Measurements from ENCODE around the gene GPR176.

The GPR176 gene

DNA sequence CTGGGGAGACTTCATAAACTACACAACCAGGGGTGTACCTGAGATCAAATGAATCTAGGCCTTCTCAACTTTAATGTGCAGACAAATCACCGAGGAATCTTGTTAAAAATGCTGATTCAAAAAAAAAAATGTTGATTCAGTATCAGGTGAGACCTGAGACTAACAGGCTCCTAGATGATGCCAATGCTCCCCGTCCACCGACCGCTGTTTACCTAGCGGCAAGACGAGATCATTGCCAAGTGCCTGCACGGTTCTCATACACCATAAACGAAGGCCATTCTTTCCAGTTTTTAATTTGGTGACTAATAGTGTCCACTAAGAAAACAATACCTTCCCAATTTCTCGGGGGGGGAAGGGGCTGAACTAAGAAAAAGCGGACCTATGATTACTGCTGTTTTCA, 134.9 kb downstream of the GPR176 start:
- Histone ChIP-seq H2AFZ (ENCODE audit: low read depth, low read length) (no peak overlapping the region), H2BK120ac (ENCODE audit: low read depth, low read length) (no peak overlapping the region), H4K91ac (ENCODE audit: low read length) (no peak overlapping the region), H3K18ac (ENCODE audit: low read depth in 1 of 2, low read length in 2 of 2) (no peak overlapping the region), H2BK12ac (ENCODE audit: low read length in 2 of 2) (peak overlapping the region in 1 of 2 experiments; percentile 31), H2BK5ac (ENCODE audit: low read depth, low read length, poor library complexity, severe bottlenecking) (no peak overlapping the region), H3K23ac (ENCODE audit: low read length in 2 of 2) (no peak overlapping the region), H3K27ac (ENCODE audit: low read length, poor library complexity, severe bottlenecking) (no peak overlapping the region), H2AK5ac (ENCODE audit: low read length, severe bottlenecking) (no peak overlapping the region), H3K4ac (ENCODE audit: low read depth in 1 of 2, low read length in 2 of 2) (no peak overlapping the region), H3K27me3 (ENCODE audit: control insufficient read depth in 1 of 2, insufficient read depth in 1 of 2, low read length in 2 of 2) (no peaks in the 10 kb centered on the region), H3K79me1 (replicated peaks; ENCODE audit: low read length, poor library complexity, severe bottlenecking) (peaks cover 8% of the 10 kb centered on the region), H3K4me2 (ENCODE audit: low read length, poor library complexity, severe bottlenecking) (no peak overlapping the region), H3K4me1 (ENCODE audit: control insufficient read depth, insufficient read depth, low read depth, low read length) (peaks cover 9% of the 10 kb centered on the region), H3K4me3 (ENCODE audit: insufficient read depth in 1 of 2, low read depth in 1 of 2, low read length in 2 of 2) (no peak overlapping the region), H4K8ac (ENCODE audit: low read length) (no peak overlapping the region), H2BK15ac (ENCODE audit: low read depth, poor library complexity, severe bottlenecking) (no peak overlapping the region), H3K9me3 (ENCODE audit: control insufficient read depth, low read length) (no peaks in the 10 kb centered on the region), H3K9ac (ENCODE audit: low read length) (peak overlapping the region; percentile 95), H3K14ac (ENCODE audit: low read length in 2 of 2) (no peak overlapping the region), H3K36me3 (ENCODE audit: control insufficient read depth in 1 of 2, insufficient read depth in 2 of 2, low read depth in 1 of 2, low read length in 2 of 2) (no peaks in the 10 kb centered on the region)
- DNase-seq, result no peak
- 72% methylated on average over 9 of the region's 10 CpGs for WGBS

DNA sequence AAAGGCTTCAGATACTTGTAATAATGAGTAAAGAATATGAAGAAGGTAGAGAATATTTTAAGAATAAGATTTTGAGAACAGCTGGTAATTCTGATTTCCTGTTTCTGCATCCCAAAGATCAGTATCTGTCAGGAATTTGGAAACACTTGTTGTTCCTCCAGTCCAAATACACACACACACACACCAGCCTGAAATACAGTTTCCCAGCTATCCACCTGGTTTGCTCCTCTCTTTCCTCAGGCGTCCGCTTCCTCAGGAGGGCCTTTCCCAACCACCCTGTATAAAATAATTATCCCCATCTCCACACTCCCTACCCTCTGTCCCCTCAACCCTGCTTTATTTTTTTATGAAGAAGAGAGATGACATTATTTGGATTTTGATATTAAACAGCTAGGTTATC, 135.4 kb downstream of the GPR176 start:
- WGBS, result no CpG with 5 or more reads among the region's 2 CpGs

DNA sequence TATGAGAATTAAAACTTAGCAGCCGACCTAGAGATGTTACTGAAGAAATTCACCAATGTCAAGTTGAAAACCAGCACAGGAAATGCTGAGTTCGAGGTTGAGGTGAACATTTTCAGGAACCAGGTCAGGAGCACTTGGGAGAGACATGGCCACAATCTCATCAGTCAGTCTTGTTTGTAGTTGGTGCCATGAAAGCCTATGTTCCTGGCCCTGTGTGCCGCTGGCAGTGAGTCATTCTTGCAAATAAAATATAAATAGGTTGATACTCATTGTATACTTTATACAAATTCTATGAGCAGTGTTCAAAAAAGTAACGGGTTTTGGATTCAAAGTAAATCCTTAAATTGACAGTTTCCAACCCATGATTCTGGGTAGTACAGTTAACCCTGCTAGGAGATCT, 135.9 kb downstream of the GPR176 start:
- no peak overlapping the region for H2BK12ac ChIP-seq (ENCODE audit: low read length in 2 of 2)

More for the DNA sequence above, 135.4 kb downstream of the GPR176 start:
- Histone ChIP-seq H3K9me3 (ENCODE audit: control insufficient read depth, low read length) (no peaks in the 10 kb centered on the region), H3K36me3 (ENCODE audit: control insufficient read depth in 1 of 2, insufficient read depth in 2 of 2, low read depth in 1 of 2, low read length in 2 of 2) (no peaks in the 10 kb centered on the region), H3K27ac (ENCODE audit: low read length, poor library complexity, severe bottlenecking) (no peak overlapping the region), H4K91ac (ENCODE audit: low read length) (no peak overlapping the region), H4K8ac (ENCODE audit: low read length) (no peak overlapping the region), H2BK12ac (ENCODE audit: low read length in 2 of 2) (no peak overlapping the region), H3K14ac (ENCODE audit: low read length in 2 of 2) (no peak overlapping the region), H3K4me3 (ENCODE audit: insufficient read depth in 1 of 2, low read depth in 1 of 2, low read length in 2 of 2) (peak overlapping the region in 1 of 2 experiments; percentile 94), H2AFZ (ENCODE audit: low read depth, low read length) (no peak overlapping the region), H2AK5ac (ENCODE audit: low read length, severe bottlenecking) (no peak overlapping the region), H3K4ac (ENCODE audit: low read depth in 1 of 2, low read length in 2 of 2) (no peak overlapping the region), H3K4me2 (ENCODE audit: low read length, poor library complexity, severe bottlenecking) (no peak overlapping the region), H3K27me3 (ENCODE audit: control insufficient read depth in 1 of 2, insufficient read depth in 1 of 2, low read length in 2 of 2) (no peaks in the 10 kb centered on the region), H3K23ac (ENCODE audit: low read length in 2 of 2) (no peak overlapping the region), H3K79me1 (replicated peaks; ENCODE audit: low read length, poor library complexity, severe bottlenecking) (peaks cover 10% of the 10 kb centered on the region), H2BK15ac (ENCODE audit: low read depth, poor library complexity, severe bottlenecking) (no peak overlapping the region), H2BK120ac (ENCODE audit: low read depth, low read length) (no peak overlapping the region), H3K4me1 (ENCODE audit: control insufficient read depth, insufficient read depth, low read depth, low read length) (peaks cover 9% of the 10 kb centered on the region), H2BK5ac (ENCODE audit: low read depth, low read length, poor library complexity, severe bottlenecking) (no peak overlapping the region), H3K9ac (ENCODE audit: low read length) (peak overlapping the region; percentile 95), H3K18ac (ENCODE audit: low read depth in 1 of 2, low read length in 2 of 2) (no peak overlapping the region)
- DNase-seq, result no peak

DNA sequence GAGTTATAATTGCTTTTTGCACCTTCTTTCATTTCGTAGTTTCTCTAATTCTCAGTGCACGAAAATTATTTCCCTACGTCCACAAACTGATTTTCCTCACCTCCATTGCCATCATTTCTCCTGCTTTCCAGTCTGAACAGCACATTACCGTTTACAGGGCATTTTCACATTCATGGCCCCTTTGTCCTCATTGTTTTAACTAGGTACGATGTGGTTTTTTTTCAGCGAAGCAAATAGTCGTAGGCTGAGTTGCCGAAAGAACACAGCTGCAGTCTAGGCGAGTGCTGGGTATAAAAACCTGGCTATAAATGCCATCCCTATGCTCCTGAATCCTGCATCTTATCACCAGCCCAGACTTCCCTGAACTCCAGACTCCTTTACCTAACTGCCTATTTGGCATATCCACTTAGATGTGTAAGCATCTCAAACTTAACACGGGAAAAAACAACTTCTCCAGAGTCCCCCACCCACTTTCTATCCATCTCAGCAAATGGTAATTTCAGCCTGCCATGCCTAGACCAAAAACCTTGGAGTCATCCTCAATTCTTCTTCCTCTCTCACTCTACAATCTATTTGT, 136.7 kb downstream of the GPR176 start:
- peak overlapping the region; percentile 79 for H3K27ac ChIP-seq (ENCODE audit: low read length, poor library complexity, severe bottlenecking)
- peaks cover 10% of the 10 kb centered on the region for H3K79me1 ChIP-seq (replicated peaks; ENCODE audit: low read length, poor library complexity, severe bottlenecking)
- H2BK15ac ChIP-seq (ENCODE audit: low read depth, poor library complexity, severe bottlenecking), result no peak overlapping the region
- H4K8ac ChIP-seq (ENCODE audit: low read length), result peak overlapping the region; percentile 38
- WGBS, result 5% methylated on average over 10 of the region's 10 CpGs
- no peaks in the 10 kb centered on the region for H3K27me3 ChIP-seq (ENCODE audit: control insufficient read depth in 1 of 2, insufficient read depth in 1 of 2, low read length in 2 of 2)
- H3K4me1 ChIP-seq (ENCODE audit: control insufficient read depth, insufficient read depth, low read depth, low read length), result peaks cover 6% of the 10 kb centered on the region
- peak overlapping the region; percentile 18 for H2AK5ac ChIP-seq (ENCODE audit: low read length, severe bottlenecking)
- H3K36me3 ChIP-seq (ENCODE audit: control insufficient read depth in 1 of 2, insufficient read depth in 2 of 2, low read depth in 1 of 2, low read length in 2 of 2), result no peaks in the 10 kb centered on the region
- no peak overlapping the region for H2AFZ ChIP-seq (ENCODE audit: low read depth, low read length)
- peak overlapping the region in 1 of 2 experiments; percentile 42 for H2BK12ac ChIP-seq (ENCODE audit: low read length in 2 of 2)
- peak; percentile 27 for DNase-seq
- H4K91ac ChIP-seq (ENCODE audit: low read length), result no peak overlapping the region
- H2BK5ac ChIP-seq (ENCODE audit: low read depth, low read length, poor library complexity, severe bottlenecking), result no peak overlapping the region
- no peak overlapping the region for H3K23ac ChIP-seq (ENCODE audit: low read length in 2 of 2)
- peak overlapping the region in 1 of 2 experiments; percentile 57 for H3K18ac ChIP-seq (ENCODE audit: low read depth in 1 of 2, low read length in 2 of 2)
- H3K9ac ChIP-seq (ENCODE audit: low read length), result peak overlapping the region; percentile 95
- H3K14ac ChIP-seq (ENCODE audit: low read length in 2 of 2), result no peak overlapping the region
- H2BK120ac ChIP-seq (ENCODE audit: low read depth, low read length), result no peak overlapping the region
- H3K4me2 ChIP-seq (ENCODE audit: low read length, poor library complexity, severe bottlenecking), result peak overlapping the region; percentile 42
- peak overlapping the region in 1 of 2 experiments; percentile 0 for H3K4ac ChIP-seq (ENCODE audit: low read depth in 1 of 2, low read length in 2 of 2)
- peak overlapping the region in 1 of 2 experiments; percentile 94 for H3K4me3 ChIP-seq (ENCODE audit: insufficient read depth in 1 of 2, low read depth in 1 of 2, low read length in 2 of 2)
- no peaks in the 10 kb centered on the region for H3K9me3 ChIP-seq (ENCODE audit: control insufficient read depth, low read length)

More for the DNA sequence above, 135.9 kb downstream of the GPR176 start:
- no peak overlapping the region for H4K91ac ChIP-seq (ENCODE audit: low read length)
- no peak overlapping the region for H2BK120ac ChIP-seq (ENCODE audit: low read depth, low read length)
- H3K27me3 ChIP-seq (ENCODE audit: control insufficient read depth in 1 of 2, insufficient read depth in 1 of 2, low read length in 2 of 2), result no peaks in the 10 kb centered on the region
- H2BK5ac ChIP-seq (ENCODE audit: low read depth, low read length, poor library complexity, severe bottlenecking), result no peak overlapping the region
- no peak overlapping the region for H2AK5ac ChIP-seq (ENCODE audit: low read length, severe bottlenecking)
- peak overlapping the region; percentile 42 for H3K4me2 ChIP-seq (ENCODE audit: low read length, poor library complexity, severe bottlenecking)
- no peak overlapping the region for H2AFZ ChIP-seq (ENCODE audit: low read depth, low read length)
- 55% methylated on average over 2 of the region's 4 CpGs for WGBS
- peak overlapping the region; percentile 95 for H3K9ac ChIP-seq (ENCODE audit: low read length)
- peaks cover 9% of the 10 kb centered on the region for H3K4me1 ChIP-seq (ENCODE audit: control insufficient read depth, insufficient read depth, low read depth, low read length)
- no peak overlapping the region for H3K18ac ChIP-seq (ENCODE audit: low read depth in 1 of 2, low read length in 2 of 2)
- H3K4me3 ChIP-seq (ENCODE audit: insufficient read depth in 1 of 2, low read depth in 1 of 2, low read length in 2 of 2), result peak overlapping the region in 1 of 2 experiments; percentile 94
- DNase-seq, result peak; percentile 52
- no peak overlapping the region for H2BK15ac ChIP-seq (ENCODE audit: low read depth, poor library complexity, severe bottlenecking)
- H3K4ac ChIP-seq (ENCODE audit: low read depth in 1 of 2, low read length in 2 of 2), result no peak overlapping the region
- H3K27ac ChIP-seq (ENCODE audit: low read length, poor library complexity, severe bottlenecking), result no peak overlapping the region
- no peaks in the 10 kb centered on the region for H3K36me3 ChIP-seq (ENCODE audit: control insufficient read depth in 1 of 2, insufficient read depth in 2 of 2, low read depth in 1 of 2, low read length in 2 of 2)
- H3K23ac ChIP-seq (ENCODE audit: low read length in 2 of 2), result no peak overlapping the region
- peaks cover 10% of the 10 kb centered on the region for H3K79me1 ChIP-seq (replicated peaks; ENCODE audit: low read length, poor library complexity, severe bottlenecking)
- no peak overlapping the region for H4K8ac ChIP-seq (ENCODE audit: low read length)
- no peaks in the 10 kb centered on the region for H3K9me3 ChIP-seq (ENCODE audit: control insufficient read depth, low read length)
- H3K14ac ChIP-seq (ENCODE audit: low read length in 2 of 2), result no peak overlapping the region

All from mesenchymal stem cell (in vitro differentiated cells and primary cell).